Endothelial cell of umbilical vein (primary cell): ENCODE data around the gene CIPC.

ENCODE experiments used
- CTCF ChIP-seq, 2 donors: IDR thresholded peaks; 1 replicate in 1 of 2; 2 replicates in 1 of 2; pipeline ENCODE4 v1.5.1; 2011; ENCODE audit warnings: low read length in 2 of 2, mild to moderate bottlenecking in 2 of 2, moderate library complexity in 2 of 2, control low read depth in 1 of 2, inconsistent platforms in 1 of 2, low read depth in 1 of 2; ENCODE audit not compliant: insufficient read depth in 1 of 2; ENCODE audit errors: extremely low read depth in 1 of 2
- EZH2 ChIP-seq: IDR thresholded peaks from 2 replicates; pipeline ENCODE4 v1.6.1; 2012; ENCODE audit warnings: borderline replicate concordance, low read depth, mild to moderate bottlenecking, moderate library complexity, low read length, inconsistent platforms; ENCODE audit not compliant: severe bottlenecking
- FOS ChIP-seq: IDR thresholded peaks from 2 replicates; pipeline ENCODE4 v1.6.1; 2011; ENCODE audit warnings: mild to moderate bottlenecking, low read length, moderate library complexity, borderline replicate concordance; ENCODE audit not compliant: insufficient read depth
- GATA2 ChIP-seq: IDR thresholded peaks from 2 replicates; pipeline ENCODE4 v1.7.0; 2011; ENCODE audit warnings: low read depth, mild to moderate bottlenecking, moderate library complexity, mixed read lengths, low read length; ENCODE audit not compliant: insufficient read length, insufficient read depth
- JUN ChIP-seq: IDR thresholded peaks from 2 replicates; pipeline ENCODE4 v1.6.1; 2011; ENCODE audit warnings: borderline replicate concordance, low read depth; ENCODE audit not compliant: insufficient read length, insufficient read depth
- MAX ChIP-seq: IDR thresholded peaks from 2 replicates; pipeline ENCODE4 v1.6.1; 2011; ENCODE audit not compliant: insufficient read depth, insufficient read length
- MYC ChIP-seq: IDR thresholded peaks from one replicate; pipeline ENCODE4 v1.6.1; 2011; ENCODE audit warnings: mild to moderate bottlenecking, low read depth, low read length
- POLR2A ChIP-seq: IDR thresholded peaks from 2 replicates; pipeline ENCODE4 v1.6.1; 2012; ENCODE audit warnings: low read depth, mild to moderate bottlenecking, control low read depth, low read length
- POLR2AphosphoS5 ChIP-seq: IDR thresholded peaks from 2 replicates; pipeline ENCODE4 v1.6.1; 2012; ENCODE audit warnings: low read depth, mild to moderate bottlenecking, control low read depth, low read length, moderate library complexity; ENCODE audit not compliant: insufficient read depth

GRCh38 chr14:77141214-77142004 is 43.4 kb downstream of the CIPC start, which contains the start of gene ZDHHC22:
- TF ChIP-seq GATA2: no peak
- peak; percentile 38 to 61 for TF ChIP-seq CTCF (IDR thresholded peaks at IDR 0.05; ENCODE audit: extremely low read depth in 1 of 2, insufficient read depth in 1 of 2, low read depth in 1 of 2, low read length in 2 of 2)
- TF ChIP-seq EZH2: no peak
- TF ChIP-seq POLR2A: no peak
- no peak for TF ChIP-seq POLR2AphosphoS5
- no peak for TF ChIP-seq JUN
- no peak for TF ChIP-seq MAX
- no peak for TF ChIP-seq FOS
- TF ChIP-seq MYC: no peak
